HEK293T (cell line): Measurements from ENCODE around the gene SOCS2.

ENCODE experiments used
- ARNT ChIP-seq: fragments of 450-650 bp; IDR thresholded peaks from 2 replicates; pipeline ENCODE4 v1.6.1; 2017; ENCODE audit warnings: mild to moderate bottlenecking
- BHLHE40 ChIP-seq: fragments of 450-650 bp; IDR thresholded peaks from 2 replicates; pipeline ENCODE4 v1.6.1; 2016; ENCODE audit warnings: mild to moderate bottlenecking, moderate library complexity, borderline replicate concordance
- CTBP1 ChIP-seq: fragments of 450-650 bp; IDR thresholded peaks from 2 replicates; pipeline ENCODE4 v1.6.1; 2016; ENCODE audit warnings: borderline replicate concordance
- ELF4 ChIP-seq: fragments of 450-650 bp; IDR thresholded peaks from 2 replicates; pipeline ENCODE4 v1.6.1; 2017; ENCODE audit warnings: antibody characterized with exemption
- FOXK2 ChIP-seq: fragments of 450-650 bp; IDR thresholded peaks from 2 replicates; pipeline ENCODE4 v1.6.1; 2016; ENCODE audit warnings: mild to moderate bottlenecking
- FOXM1 ChIP-seq: fragments of 450-650 bp; IDR thresholded peaks from 2 replicates; pipeline ENCODE4 v1.6.1; 2017; ENCODE audit warnings: mild to moderate bottlenecking, borderline replicate concordance
- NFRKB ChIP-seq: fragments of 450-650 bp; IDR thresholded peaks from 2 replicates; pipeline ENCODE4 v1.6.1; 2016; ENCODE audit warnings: mild to moderate bottlenecking, moderate library complexity
- SP1 ChIP-seq: fragments of 450-650 bp; IDR thresholded peaks from 2 replicates; pipeline ENCODE4 v1.6.1; 2017
- SUZ12 ChIP-seq: fragments of 450-650 bp; IDR thresholded peaks from 2 replicates; pipeline ENCODE4 v1.6.1; 2016; ENCODE audit warnings: mild to moderate bottlenecking
- TARDBP ChIP-seq: fragments of 450-650 bp; IDR thresholded peaks from 2 replicates; pipeline ENCODE4 v1.6.1; 2016

GRCh38 chr12:93550748-93551611 lies 21.5 kb upstream of the SOCS2 start:
- TF ChIP-seq SP1 (no peak), FOXM1 (no peak), SUZ12 (no peak), FOXK2 (no peak), TARDBP (no peak), ELF4 (no peak), CTBP1 (no peak), ARNT (no peak), NFRKB (no peak), BHLHE40 (no peak)
